ENCODE measurements around the gene NF1. TPM values are rescaled to one million over a fixed set of nuclear protein-coding genes. Genes with fewer than 3 reads are reported as not detected.
"Not testable (repeated sequence)": the region's sequence is repeated elsewhere in the genome, so short reads cannot be mapped to it uniquely, and the experiment has no call there.

The NF1 gene
- total RNA-seq, 1 donor from 2014 or later: 53.1 TPM

GRCh38 chr17:31174215-31174614 is 79.4 kb downstream of the NF1 start:
- Histone ChIP-seq H3K9me3 (no peaks in the 10 kb centered on the region), H3K36me3 (no peaks in the 10 kb centered on the region), H3K4me3 (no peak overlapping the region), H3K27ac (no peak overlapping the region), H3K4me1 (no peaks in the 10 kb centered on the region), H3K27me3 (ENCODE audit: low read depth) (no peaks in the 10 kb centered on the region)
- intact Hi-C loops (cut with DNase I): no loop called here
- no peak for TF ChIP-seq CTCF (IDR thresholded peaks at IDR 0.05)
- ATAC-seq (no peak), DNase-seq (no peak)

GRCh38 chr17:31175237-31175636 is 80.5 kb downstream of the NF1 start:
- Histone ChIP-seq H3K9me3 (no peaks in the 10 kb centered on the region), H3K27ac (no peak overlapping the region), H3K4me3 (no peak overlapping the region), H3K27me3 (ENCODE audit: low read depth) (no peaks in the 10 kb centered on the region), H3K4me1 (no peaks in the 10 kb centered on the region), H3K36me3 (no peaks in the 10 kb centered on the region)
- no peak for TF ChIP-seq CTCF (IDR thresholded peaks at IDR 0.05)
- ATAC-seq (no peak), DNase-seq (no peak)
- intact Hi-C loops (cut with DNase I): no loop called here

GRCh38 chr17:31176143-31176542 is 81.4 kb downstream of the NF1 start:
- intact Hi-C loops (cut with DNase I): not testable (repeated sequence)

GRCh38 chr17:31178951-31179350 is 84.2 kb downstream of the NF1 start:
- H3K9me3 ChIP-seq; H3K4me1 ChIP-seq; ATAC-seq; DNase-seq; H3K27ac ChIP-seq; H3K4me3 ChIP-seq; H3K27me3 ChIP-seq (ENCODE audit: low read depth); intact Hi-C loops (cut with DNase I): not testable (repeated sequence)
- peaks cover 22% of the 10 kb centered on the region for H3K36me3 ChIP-seq

More at GRCh38 chr17:31176143-31176542, 81.4 kb downstream of the NF1 start:
- H3K9me3 ChIP-seq; H3K4me1 ChIP-seq; DNase-seq; H3K27me3 ChIP-seq (ENCODE audit: low read depth); H3K4me3 ChIP-seq; H3K27ac ChIP-seq; ATAC-seq; H3K36me3 ChIP-seq: not testable (repeated sequence)

GRCh38 chr17:31195305-31195704 is 100.5 kb downstream of the NF1 start:
- intact Hi-C loops (cut with DNase I): no loop called here
- H3K4me3 ChIP-seq: no peak overlapping the region
- TF ChIP-seq CTCF (IDR thresholded peaks at IDR 0.05): no peak
- H3K9me3 ChIP-seq: no peaks in the 10 kb centered on the region
- H3K27ac ChIP-seq: no peak overlapping the region
- H3K27me3 ChIP-seq (ENCODE audit: low read depth): no peaks in the 10 kb centered on the region
- ATAC-seq (no peak), DNase-seq (no peak)
- H3K36me3 ChIP-seq: no peaks in the 10 kb centered on the region
- H3K4me1 ChIP-seq: no peaks in the 10 kb centered on the region

GRCh38 chr17:31198026-31198425 is 103.2 kb downstream of the NF1 start:
- Histone ChIP-seq H3K9me3 (no peaks in the 10 kb centered on the region), H3K36me3 (peaks cover 18% of the 10 kb centered on the region), H3K27ac (no peak overlapping the region), H3K4me1 (no peaks in the 10 kb centered on the region), H3K27me3 (ENCODE audit: low read depth) (no peaks in the 10 kb centered on the region), H3K4me3 (no peak overlapping the region)
- intact Hi-C loops (cut with DNase I): no loop called here
- ATAC-seq (no peak), DNase-seq (no peak)
- no peak for TF ChIP-seq CTCF (IDR thresholded peaks at IDR 0.05)

- ATAC-seq; H3K27ac ChIP-seq; intact Hi-C loops (cut with DNase I); H3K4me1 ChIP-seq; DNase-seq; H3K9me3 ChIP-seq; H3K27me3 ChIP-seq (ENCODE audit: low read depth); H3K4me3 ChIP-seq: not testable (repeated sequence)
- peaks cover 18% of the 10 kb centered on the region for H3K36me3 ChIP-seq
Measured at GRCh38 chr17:31198666-31199065, 103.9 kb downstream of the NF1 start.

All from lower lobe of right lung (tissue), 2 donors.